ENCODE data around the gene RNF220. TPM values are rescaled to one million over a fixed set of nuclear protein-coding genes. Genes with fewer than 3 reads are reported as not detected.
"Not testable (repeated sequence)": the region's sequence is repeated elsewhere in the genome, so short reads cannot be mapped to it uniquely, and the experiment has no call there.

The RNF220 gene
- total RNA-seq, 3 donors from 2014 or later, result 130 to 140 (median 139) TPM

- DNase-seq, result no peak
- Mint-ChIP-seq H3K9me3 (no peaks in the 10 kb centered on the region), H3K27me3 (ENCODE audit: low read depth) (peaks cover 10% of the 10 kb centered on the region), H3K36me3 (ENCODE audit: insufficient read depth) (no peaks in the 10 kb centered on the region), H3K4me3 (no peak overlapping the region), H3K4me1 (ENCODE audit: low read depth) (no peaks in the 10 kb centered on the region)
- no peak for ATAC-seq
Measured at GRCh38 chr1:44544960-44545359, 139.9 kb downstream of the RNF220 start.

- Mint-ChIP-seq H3K9me3 (no peaks in the 10 kb centered on the region), H3K36me3 (ENCODE audit: insufficient read depth) (no peaks in the 10 kb centered on the region), H3K4me1 (ENCODE audit: low read depth) (no peaks in the 10 kb centered on the region), H3K4me3 (no peak overlapping the region), H3K27me3 (ENCODE audit: low read depth) (peaks cover 8% of the 10 kb centered on the region)
- ATAC-seq, result no peak
- DNase-seq, result no peak
Measured at GRCh38 chr1:44545961-44546360, 140.9 kb downstream of the RNF220 start.

DNA sequence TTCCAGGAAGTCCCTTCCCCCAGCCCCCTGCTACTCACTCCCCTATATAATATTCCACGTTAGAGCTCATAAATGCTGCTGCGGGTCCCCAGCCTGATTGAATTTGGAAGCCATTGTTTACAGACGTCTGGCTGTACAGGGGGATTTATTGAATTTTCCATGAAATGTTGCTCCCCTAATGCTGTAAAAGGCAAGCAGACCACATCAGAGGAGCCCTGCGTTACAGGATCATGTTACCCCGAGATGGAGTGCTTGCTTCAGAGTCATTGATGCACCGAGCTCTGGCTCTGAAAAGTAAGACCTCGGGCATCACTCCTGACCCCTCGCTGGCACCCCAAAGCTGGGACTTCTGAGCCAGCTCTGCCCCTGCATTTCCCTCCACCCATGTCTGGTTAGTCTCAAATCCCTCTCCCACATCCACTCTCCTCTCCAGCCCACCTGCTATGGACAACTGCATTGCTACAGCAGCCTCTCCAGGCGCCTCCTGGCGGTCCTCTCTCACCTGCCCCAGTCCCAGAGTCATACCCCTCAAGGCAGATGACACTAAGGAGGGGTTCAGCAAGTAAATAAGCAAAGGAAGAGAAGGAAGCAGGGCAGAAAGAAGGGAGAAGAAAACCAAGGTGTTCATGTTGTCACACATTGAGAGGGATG, 141.5 kb downstream of the RNF220 start:
- Mint-ChIP-seq H3K27me3 (ENCODE audit: low read depth) (peaks cover 8% of the 10 kb centered on the region), H3K9me3 (no peaks in the 10 kb centered on the region), H3K4me1 (ENCODE audit: low read depth) (no peaks in the 10 kb centered on the region), H3K4me3 (no peak overlapping the region), H3K36me3 (ENCODE audit: insufficient read depth) (no peaks in the 10 kb centered on the region)
- ATAC-seq, result no peak
- no peak for DNase-seq

GRCh38 chr1:44547361-44547760, 142.3 kb downstream of the RNF220 start:
- no peaks in the 10 kb centered on the region for H3K36me3 Mint-ChIP-seq (ENCODE audit: insufficient read depth)
- H3K27me3 Mint-ChIP-seq (ENCODE audit: low read depth), result peaks cover 8% of the 10 kb centered on the region
- no peak for DNase-seq

DNA sequence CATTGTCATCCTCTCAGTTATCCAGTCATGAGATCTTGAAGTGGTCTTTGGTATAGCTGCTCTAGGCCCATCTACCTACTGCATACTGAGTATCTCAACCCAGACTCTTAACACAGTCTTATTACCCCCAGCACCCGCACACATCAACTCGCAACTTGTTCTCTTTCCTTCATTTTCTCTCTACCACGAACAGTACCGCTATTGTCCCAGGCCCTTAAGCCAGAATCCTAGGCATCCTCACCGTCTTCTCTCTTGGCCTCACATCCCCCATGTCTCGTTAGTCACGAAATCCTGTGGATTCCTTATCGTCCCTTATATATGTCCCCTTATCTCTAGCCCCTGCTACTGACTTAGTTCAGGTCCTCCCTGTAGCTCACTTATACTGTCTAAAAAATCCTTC, 142.8 kb downstream of the RNF220 start:
- DNase-seq (no peak), ATAC-seq (no peak)
- H3K4me3 Mint-ChIP-seq, result no peak overlapping the region
- no peaks in the 10 kb centered on the region for H3K36me3 Mint-ChIP-seq (ENCODE audit: insufficient read depth)
- H3K9me3 Mint-ChIP-seq, result no peaks in the 10 kb centered on the region
- no peaks in the 10 kb centered on the region for H3K4me1 Mint-ChIP-seq (ENCODE audit: low read depth)
- H3K27me3 Mint-ChIP-seq (ENCODE audit: low read depth), result peaks cover 8% of the 10 kb centered on the region

More at GRCh38 chr1:44547361-44547760, 142.3 kb downstream of the RNF220 start:
- ATAC-seq, result no peak
- no peaks in the 10 kb centered on the region for H3K4me1 Mint-ChIP-seq (ENCODE audit: low read depth)
- no peaks in the 10 kb centered on the region for H3K9me3 Mint-ChIP-seq
- H3K4me3 Mint-ChIP-seq, result no peak overlapping the region

DNA sequence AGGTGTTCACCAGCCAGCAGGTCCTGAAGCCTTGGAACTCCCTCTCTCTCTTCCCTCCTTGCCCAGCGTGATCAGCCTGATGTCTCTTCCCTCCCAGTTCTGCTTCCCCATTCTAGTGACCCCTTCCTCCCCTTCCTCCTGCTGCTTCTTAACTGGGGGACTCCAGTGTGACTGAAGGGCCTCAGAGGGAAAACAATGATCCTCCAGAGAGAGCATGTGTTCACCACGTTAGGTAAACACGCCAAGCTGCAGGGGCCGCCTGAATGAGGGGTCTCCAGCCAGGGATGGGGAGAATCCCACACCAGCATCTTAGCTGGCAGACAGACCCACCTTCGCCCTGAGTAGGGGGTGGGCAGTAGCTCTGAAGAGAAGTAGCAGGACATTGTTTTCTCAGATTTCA, 144.5 kb downstream of the RNF220 start:
- Mint-ChIP-seq H3K27me3 (ENCODE audit: low read depth) (peaks cover 6% of the 10 kb centered on the region), H3K9me3 (no peaks in the 10 kb centered on the region)
- ATAC-seq, result no peak

DNA sequence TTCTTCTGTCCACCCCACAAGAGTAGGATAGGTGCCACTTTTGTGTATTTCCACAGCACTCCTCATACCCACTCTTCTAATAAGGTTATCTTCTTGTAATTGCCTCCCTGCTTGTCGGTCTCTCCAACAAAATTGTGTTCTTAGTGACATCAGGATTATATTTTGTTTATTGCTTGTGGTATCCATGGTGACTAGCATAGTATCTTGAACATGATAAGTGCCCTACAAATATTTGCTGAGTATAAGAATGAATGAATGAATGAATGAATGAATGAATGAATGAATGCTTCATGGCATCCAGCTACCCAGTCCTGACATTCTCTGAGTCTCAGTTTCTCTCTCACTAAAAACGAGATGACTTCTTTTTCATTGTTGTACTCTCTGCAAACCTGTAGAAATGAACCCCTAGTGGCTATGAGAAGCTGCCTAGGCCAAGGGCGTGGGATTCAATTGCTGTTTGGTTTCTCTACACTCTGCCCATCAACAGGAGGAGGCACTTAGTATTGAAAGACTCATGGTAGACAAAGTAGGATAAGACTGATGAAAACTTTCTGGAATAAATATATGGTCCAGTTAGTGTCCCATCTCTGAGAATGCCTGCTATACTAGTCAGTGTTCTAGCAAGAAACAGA, 148.2 kb downstream of the RNF220 start:
- ATAC-seq, result no peak
- Mint-ChIP-seq H3K36me3 (ENCODE audit: insufficient read depth) (no peaks in the 10 kb centered on the region), H3K9me3 (no peaks in the 10 kb centered on the region), H3K4me3 (no peak overlapping the region), H3K27me3 (ENCODE audit: low read depth) (peaks cover 7% of the 10 kb centered on the region), H3K4me1 (ENCODE audit: low read depth) (no peaks in the 10 kb centered on the region)
- no peak for DNase-seq

More for the DNA sequence above, 144.5 kb downstream of the RNF220 start:
- Mint-ChIP-seq H3K4me1 (ENCODE audit: low read depth) (no peaks in the 10 kb centered on the region), H3K4me3 (no peak overlapping the region), H3K36me3 (ENCODE audit: insufficient read depth) (no peaks in the 10 kb centered on the region)
- DNase-seq, result no peak

DNA sequence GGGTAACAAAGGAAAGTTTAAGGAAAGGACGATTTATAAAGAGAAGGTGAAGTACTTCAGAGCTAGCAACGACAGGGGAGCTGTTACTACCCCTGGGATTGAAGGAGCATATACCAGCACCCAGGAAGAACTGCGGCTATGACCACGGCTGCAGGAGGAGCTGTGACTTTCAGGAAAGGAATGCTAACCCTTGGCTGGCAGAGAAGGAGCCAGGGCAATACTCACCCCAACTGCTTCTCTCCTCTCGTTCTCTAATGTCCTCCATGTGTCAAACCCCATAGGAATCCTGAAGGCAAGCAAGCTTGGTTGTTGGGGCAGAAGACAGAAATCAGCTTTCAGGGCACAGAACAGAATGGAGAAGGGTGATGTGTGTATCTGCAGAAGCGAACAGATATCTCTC, 148.7 kb downstream of the RNF220 start:
- no peak for ATAC-seq
- H3K36me3 Mint-ChIP-seq (ENCODE audit: insufficient read depth), result no peaks in the 10 kb centered on the region
- peaks cover 7% of the 10 kb centered on the region for H3K27me3 Mint-ChIP-seq (ENCODE audit: low read depth)
- H3K9me3 Mint-ChIP-seq, result no peaks in the 10 kb centered on the region
- H3K4me1 Mint-ChIP-seq (ENCODE audit: low read depth), result no peaks in the 10 kb centered on the region
- DNase-seq, result no peak
- no peak overlapping the region for H3K4me3 Mint-ChIP-seq

DNA sequence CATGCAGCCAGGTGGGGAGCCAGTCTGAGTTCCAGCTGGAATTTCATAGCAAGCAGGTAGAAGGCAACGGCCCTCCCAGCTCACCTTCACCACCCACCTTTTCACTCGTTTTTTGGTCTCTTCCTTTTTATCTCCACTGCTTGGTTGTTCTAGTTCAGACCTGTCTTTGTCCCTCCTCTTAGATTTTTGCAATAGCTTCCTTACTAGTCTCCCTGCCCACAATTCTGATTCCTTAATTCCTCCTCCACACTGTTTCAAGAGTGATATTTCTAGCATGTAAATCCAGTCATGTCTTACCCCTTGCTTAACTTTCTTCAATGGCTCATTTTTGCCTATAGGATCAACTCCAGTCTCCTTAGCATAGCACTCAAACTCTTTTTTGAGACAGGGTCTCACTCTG, 149.7 kb downstream of the RNF220 start:
- Mint-ChIP-seq H3K36me3 (ENCODE audit: insufficient read depth) (no peaks in the 10 kb centered on the region), H3K4me1 (ENCODE audit: low read depth) (no peaks in the 10 kb centered on the region), H3K4me3 (no peak overlapping the region), H3K9me3 (no peaks in the 10 kb centered on the region), H3K27me3 (ENCODE audit: low read depth) (peaks cover 7% of the 10 kb centered on the region)
- ATAC-seq, result no peak
- DNase-seq, result no peak

DNA sequence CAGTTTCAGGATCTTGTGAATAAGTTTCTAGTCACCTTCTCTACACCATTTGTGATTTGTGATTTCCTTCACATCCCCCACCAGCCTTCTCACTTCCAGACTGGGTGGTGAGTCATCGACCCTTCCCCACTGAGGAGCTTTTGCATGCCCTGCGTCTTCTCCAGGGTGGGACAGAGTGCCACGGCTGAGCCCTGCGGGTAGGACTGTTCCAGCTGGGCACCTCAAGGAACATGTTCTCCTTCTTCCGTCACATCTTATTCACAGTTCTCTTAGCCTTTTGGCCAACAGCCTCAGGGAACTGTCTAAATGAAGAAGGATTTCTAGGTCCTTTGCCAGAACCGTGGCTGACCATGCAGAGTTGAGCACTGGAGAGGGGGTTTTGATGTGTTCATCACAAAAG, 152.7 kb downstream of the RNF220 start:
- peaks cover 7% of the 10 kb centered on the region for H3K27me3 Mint-ChIP-seq (ENCODE audit: low read depth)
- ATAC-seq (no peak), DNase-seq (no peak)
- H3K4me1 Mint-ChIP-seq (ENCODE audit: low read depth), result no peaks in the 10 kb centered on the region
- H3K36me3 Mint-ChIP-seq (ENCODE audit: insufficient read depth), result no peaks in the 10 kb centered on the region
- H3K9me3 Mint-ChIP-seq, result no peaks in the 10 kb centered on the region
- no peak overlapping the region for H3K4me3 Mint-ChIP-seq

DNA sequence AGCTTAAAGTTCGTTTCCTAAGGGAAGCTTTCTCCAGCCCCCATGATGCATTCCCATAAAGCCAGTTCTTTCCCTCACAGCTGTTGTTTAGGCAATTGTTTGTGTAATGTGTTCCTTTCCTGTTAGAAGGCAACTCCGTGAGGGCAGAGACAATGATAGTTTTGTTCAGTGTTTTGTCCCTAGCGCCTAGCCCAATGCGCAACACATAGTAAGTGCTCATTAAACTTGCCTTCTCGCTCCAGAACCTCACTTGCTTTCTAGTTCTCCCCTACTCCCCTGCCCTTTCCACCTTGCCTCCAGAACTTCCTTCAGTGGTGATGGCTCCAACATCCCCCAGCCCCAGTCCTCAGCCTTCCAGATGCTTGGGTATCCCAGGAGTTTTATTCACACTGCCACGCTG, 153.8 kb downstream of the RNF220 start:
- Mint-ChIP-seq H3K27me3 (ENCODE audit: low read depth) (peaks cover 12% of the 10 kb centered on the region), H3K9me3 (no peaks in the 10 kb centered on the region), H3K36me3 (ENCODE audit: insufficient read depth) (no peaks in the 10 kb centered on the region), H3K4me3 (no peak overlapping the region), H3K4me1 (ENCODE audit: low read depth) (no peaks in the 10 kb centered on the region)
- no peak for ATAC-seq
- no peak for DNase-seq

DNA sequence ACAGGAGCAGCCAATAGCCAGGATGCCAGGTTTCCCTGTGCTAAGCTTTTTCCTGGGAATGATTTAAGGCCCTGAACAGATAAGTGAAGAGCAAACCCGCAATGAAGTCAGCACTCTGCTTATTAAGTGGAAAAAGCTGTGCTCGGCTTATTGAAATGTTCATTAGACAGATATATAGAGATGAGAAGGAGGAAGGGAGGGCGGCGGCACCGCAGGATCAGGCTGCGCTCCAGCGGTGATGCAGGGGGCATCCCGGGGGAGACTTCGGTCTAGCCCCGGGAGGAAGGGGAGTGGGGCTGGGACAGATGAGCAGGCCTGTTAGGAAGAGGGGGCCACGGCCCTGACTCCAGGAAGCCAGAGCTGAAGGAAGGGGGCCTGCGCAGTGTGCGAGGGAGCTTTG, 154.3 kb downstream of the RNF220 start:
- H3K4me1 Mint-ChIP-seq (ENCODE audit: low read depth), result no peaks in the 10 kb centered on the region
- no peak overlapping the region for H3K4me3 Mint-ChIP-seq
- ATAC-seq (no peak), DNase-seq (no peak)
- no peaks in the 10 kb centered on the region for H3K36me3 Mint-ChIP-seq (ENCODE audit: insufficient read depth)
- no peaks in the 10 kb centered on the region for H3K9me3 Mint-ChIP-seq
- peaks cover 12% of the 10 kb centered on the region for H3K27me3 Mint-ChIP-seq (ENCODE audit: low read depth)

DNA sequence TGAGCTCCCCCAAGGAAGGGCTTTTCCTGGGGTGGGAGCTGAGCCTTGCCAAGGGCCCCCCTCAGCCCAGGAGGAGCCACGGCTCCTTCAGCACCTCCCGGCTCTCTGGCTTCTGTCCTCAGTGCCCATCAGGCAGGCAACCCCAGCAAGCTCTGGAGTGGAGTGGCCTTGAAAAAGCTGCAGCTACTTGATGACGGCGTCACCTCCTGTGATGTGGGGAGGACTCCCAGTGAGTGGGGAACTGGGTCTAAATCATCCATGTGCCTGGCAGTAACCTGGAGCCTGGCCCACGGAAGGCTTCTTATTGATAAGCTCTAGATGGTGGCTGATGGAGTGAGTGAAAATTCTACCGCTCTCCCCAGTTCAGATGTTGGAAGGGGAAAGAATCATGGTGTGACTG, 154.9 kb downstream of the RNF220 start:
- ATAC-seq, result no peak
- Mint-ChIP-seq H3K4me3 (no peak overlapping the region), H3K36me3 (ENCODE audit: insufficient read depth) (no peaks in the 10 kb centered on the region), H3K9me3 (no peaks in the 10 kb centered on the region), H3K27me3 (ENCODE audit: low read depth) (peaks cover 9% of the 10 kb centered on the region), H3K4me1 (ENCODE audit: low read depth) (no peaks in the 10 kb centered on the region)
- DNase-seq, result no peak

DNA sequence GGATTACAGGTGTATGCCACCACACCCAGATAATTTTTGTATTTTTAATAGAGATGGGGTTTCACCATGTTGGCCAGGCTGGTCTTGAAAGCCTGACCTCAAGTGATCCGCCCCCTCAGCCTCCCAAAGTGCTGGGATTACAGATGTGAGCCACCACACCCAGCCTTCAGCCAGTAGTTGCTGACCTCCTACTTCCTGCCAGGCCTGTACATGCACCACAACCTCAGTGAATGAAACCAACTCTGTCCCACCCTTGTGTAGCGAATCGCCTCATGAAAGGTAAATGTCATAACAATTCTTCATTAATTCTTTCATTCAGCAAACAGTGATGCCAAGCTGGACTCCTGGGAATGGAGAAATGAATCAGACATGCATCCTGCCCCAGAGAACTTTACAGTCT, 155.6 kb downstream of the RNF220 start:
- not testable (repeated sequence) for DNase-seq

GRCh38 chr1:44565259-44565750, 160.2 kb downstream of the RNF220 start:
- Mint-ChIP-seq H3K9me3 (no peaks in the 10 kb centered on the region), H3K4me1 (ENCODE audit: low read depth) (no peaks in the 10 kb centered on the region), H3K27me3 (ENCODE audit: low read depth) (peaks cover 16% of the 10 kb centered on the region), H3K4me3 (no peak overlapping the region), H3K36me3 (ENCODE audit: insufficient read depth) (no peaks in the 10 kb centered on the region)
- ATAC-seq (no peak), DNase-seq (no peak)

More for the DNA sequence above, 155.6 kb downstream of the RNF220 start:
- H3K36me3 Mint-ChIP-seq (ENCODE audit: insufficient read depth); H3K4me1 Mint-ChIP-seq (ENCODE audit: low read depth); ATAC-seq; H3K9me3 Mint-ChIP-seq; H3K27me3 Mint-ChIP-seq (ENCODE audit: low read depth); H3K4me3 Mint-ChIP-seq: not testable (repeated sequence)
